Thymus (tissue), 11 donors: Measurements from ENCODE around the gene SF3A2. TPM values are rescaled to one million over a fixed set of nuclear protein-coding genes. Genes with fewer than 3 reads are reported as not detected.

ENCODE experiments used
- DNase-seq, 9 donors: peaks; one replicate each; pipeline ENCODE4 v3.0.0-alpha.2; 2013; ENCODE audit warnings: low spot score in 9 of 9, low read depth in 6 of 9, missing footprints in 1 of 9
- H3K27ac ChIP-seq, 2 donors: one replicate each; pipeline ENCODE4 v1.5.1; 2013; ENCODE audit warnings: control low read depth in 1 of 2, low read depth in 1 of 2, low read length in 1 of 2, mild to moderate bottlenecking in 1 of 2, moderate library complexity in 1 of 2
- H3K27me3 ChIP-seq, 2 donors: one replicate each; pipeline ENCODE4 v1.5.1; 2013; ENCODE audit warnings: low read length in 1 of 2; ENCODE audit not compliant: control insufficient read depth in 2 of 2, insufficient read depth in 1 of 2
- H3K36me3 ChIP-seq, 2 donors: one replicate each; pipeline ENCODE4 v1.5.1; 2013; ENCODE audit warnings: low read length in 1 of 2, mild to moderate bottlenecking in 1 of 2, moderate library complexity in 1 of 2; ENCODE audit not compliant: control insufficient read depth in 2 of 2, insufficient read depth in 2 of 2
- H3K4me1 ChIP-seq, 2 donors: one replicate each; pipeline ENCODE4 v1.5.1; 2013; ENCODE audit warnings: low read length in 2 of 2; ENCODE audit not compliant: control insufficient read depth in 2 of 2, insufficient read depth in 2 of 2
- H3K4me3 ChIP-seq, 2 donors: one replicate each; pipeline ENCODE4 v1.5.1; 2013; ENCODE audit warnings: low read length in 2 of 2, control low read depth in 1 of 2, mild to moderate bottlenecking in 1 of 2
- H3K9me3 ChIP-seq, 2 donors: one replicate each; pipeline ENCODE4 v1.5.1; 2013; ENCODE audit warnings: low read length in 1 of 2, mild to moderate bottlenecking in 1 of 2; ENCODE audit not compliant: control insufficient read depth in 2 of 2, insufficient read depth in 1 of 2
- WGBS: extraction: QIAGEN DNeasy Blood & Tissue Kit; methylation state at CpG from one replicate; pipeline ENCODE4 v1.1.7; 2013; 5-methylcytosine and 5-hydroxymethylcytosine counted together
- polyA plus RNA-seq: library from polyadenylated mRNA; stranded (reverse); fragments of 200-250 nt; gene quantifications from one replicate; pipeline ENCODE4 v1.2.3, GENCODE V29; 2013
- total RNA-seq: library from RNA; stranded (reverse); fragments of 120-200 nt; gene quantifications from one replicate; pipeline ENCODE4 v1.2.4, GENCODE V29; 2013
- donor health status: healthy.

SF3A2 gene
- total and polyA plus RNA-seq, 2 donors, result 18.7 to 51.1 TPM

DNA sequence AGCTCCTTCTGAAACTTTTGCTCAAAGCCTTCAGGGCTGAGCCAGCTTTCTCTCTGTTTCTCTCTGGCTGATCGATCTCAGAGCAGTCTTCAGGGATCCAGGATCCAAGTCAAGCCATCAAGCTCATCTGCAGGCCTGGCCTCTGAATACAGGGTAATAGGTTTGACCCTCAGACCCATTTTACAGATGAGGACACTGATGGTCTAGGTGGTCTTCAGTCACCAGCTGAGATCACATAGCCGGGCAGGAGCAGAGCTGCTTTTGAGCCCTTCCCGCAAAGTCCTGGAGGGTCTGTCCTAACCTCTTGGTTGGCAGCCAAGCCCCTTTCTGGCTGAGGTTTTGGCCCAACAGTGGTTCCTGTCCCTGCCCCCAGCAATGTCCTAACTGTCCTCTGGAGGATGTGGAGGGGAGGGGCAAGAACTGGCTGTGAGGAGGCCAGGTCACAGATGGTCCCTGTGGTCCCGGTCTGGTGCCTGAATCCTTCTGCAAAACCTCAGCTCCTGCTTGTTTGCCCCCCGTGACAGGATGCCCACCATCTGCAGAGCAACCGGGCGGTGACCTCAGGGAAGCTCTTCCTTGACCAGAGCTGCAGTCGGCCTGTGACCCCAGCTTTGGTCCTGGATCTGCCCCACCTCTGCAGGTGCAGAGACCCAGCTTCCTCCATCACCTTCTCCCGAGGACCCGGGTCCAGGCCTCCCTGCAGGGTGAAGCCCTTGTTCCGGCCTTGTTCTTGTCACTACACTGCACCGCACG is 51.1 kb downstream of the SF3A2 start:
- H3K4me1 ChIP-seq, result peaks cover 14 to 20% of the 10 kb centered on the region in 2 donors
- peaks cover 0 to 5% of the 10 kb centered on the region in 2 donors for H3K9me3 ChIP-seq
- DNase-seq, result no peak
- H3K36me3 ChIP-seq, result no peaks in the 10 kb centered on the region
- H3K27ac ChIP-seq, result no peak overlapping the region
- 78% methylated on average over 13 of the region's 13 CpGs for WGBS
- H3K4me3 ChIP-seq, result no peak overlapping the region
- H3K27me3 ChIP-seq, result peaks cover 45 to 88% of the 10 kb centered on the region in 2 donors

DNA sequence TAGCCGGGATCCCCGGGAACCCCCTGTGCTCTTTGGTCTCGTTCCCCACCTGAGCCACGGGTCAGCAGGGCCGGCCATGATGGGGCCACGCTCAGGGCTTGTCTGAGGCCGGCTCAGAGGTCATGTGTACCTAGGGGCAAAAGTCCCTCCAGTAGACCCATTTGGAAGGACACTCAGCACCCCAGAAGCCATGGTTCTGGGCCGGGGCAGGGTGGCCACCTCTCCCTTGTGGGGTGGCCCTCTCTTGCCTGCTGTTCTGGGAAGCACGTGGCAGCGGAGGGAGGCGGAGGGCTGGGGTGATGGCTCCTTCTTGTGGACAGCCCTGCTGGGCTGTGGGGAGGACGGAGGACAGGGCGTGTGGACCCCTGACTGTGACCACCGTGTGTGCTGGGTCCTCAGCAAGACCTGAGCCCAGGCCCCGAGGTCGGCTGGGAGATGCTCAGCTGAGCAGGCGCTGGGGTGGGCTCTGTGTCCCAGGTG is 51.8 kb downstream of the SF3A2 start:
- H3K4me3 ChIP-seq, result no peak overlapping the region
- no peaks in the 10 kb centered on the region for H3K36me3 ChIP-seq
- DNase-seq, result no peak
- H3K27me3 ChIP-seq, result peaks cover 41 to 86% of the 10 kb centered on the region in 2 donors
- H3K27ac ChIP-seq, result no peak overlapping the region
- peaks cover 0 to 5% of the 10 kb centered on the region in 2 donors for H3K9me3 ChIP-seq
- H3K4me1 ChIP-seq, result peaks cover 14 to 20% of the 10 kb centered on the region in 2 donors
- WGBS, result 96% methylated on average over 17 of the region's 17 CpGs

DNA sequence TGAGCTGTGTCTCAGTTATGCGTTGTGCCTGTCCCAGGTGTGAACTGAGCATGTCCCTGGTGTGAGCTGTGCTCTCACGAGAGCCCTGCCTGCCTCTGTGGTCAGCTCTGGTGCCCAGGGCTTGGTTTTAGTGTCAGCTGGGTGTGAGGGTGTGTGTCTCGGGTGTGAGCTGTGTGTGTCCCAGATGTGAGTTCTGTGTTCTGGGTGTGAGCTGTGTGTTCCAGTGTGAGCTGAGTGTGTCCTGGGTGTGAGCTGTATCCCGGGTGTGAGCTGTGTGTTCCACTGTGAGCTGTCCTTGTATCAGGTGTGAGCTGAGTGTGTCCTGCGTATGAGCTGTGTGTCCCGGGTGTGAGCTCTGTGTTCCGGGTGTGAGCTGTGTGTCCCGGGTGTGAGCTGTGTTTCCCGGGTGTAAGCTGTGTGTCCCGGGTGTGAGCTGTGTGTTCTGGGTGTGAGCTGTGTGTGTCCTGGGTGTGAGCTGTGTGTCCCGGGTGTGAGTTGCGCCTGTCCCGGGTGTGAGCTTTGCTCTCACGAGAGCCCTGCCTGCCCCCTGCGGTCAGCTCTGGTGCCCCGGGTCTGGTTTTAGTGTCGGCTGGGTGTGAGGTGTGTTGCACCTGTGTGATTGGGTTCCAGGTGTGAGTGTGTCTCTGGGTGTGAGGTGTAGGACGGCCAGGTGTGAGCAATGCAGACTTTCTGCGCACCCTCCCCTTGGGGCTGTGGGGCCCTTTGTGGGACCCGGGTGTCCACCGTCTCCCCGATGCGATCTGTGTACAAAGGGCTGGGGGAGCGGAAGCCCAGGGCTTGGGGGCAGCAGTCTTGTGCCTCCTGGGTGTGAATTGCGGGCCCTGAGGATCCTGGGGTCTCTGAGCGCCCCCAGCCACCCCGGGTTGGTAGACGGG is 52.4 kb downstream of the SF3A2 start:
- H3K36me3 ChIP-seq, result no peaks in the 10 kb centered on the region
- H3K27ac ChIP-seq, result peak overlapping the region in 1 of 2 donors; percentile 42
- peaks cover 14 to 20% of the 10 kb centered on the region in 2 donors for H3K4me1 ChIP-seq
- WGBS, result 42% methylated on average over 28 of the region's 28 CpGs
- H3K4me3 ChIP-seq, result peak overlapping the region in 1 of 2 donors; percentile 43
- H3K9me3 ChIP-seq, result peaks cover 0 to 5% of the 10 kb centered on the region in 2 donors
- peaks cover 44 to 88% of the 10 kb centered on the region in 2 donors for H3K27me3 ChIP-seq
- no peak for DNase-seq

DNA sequence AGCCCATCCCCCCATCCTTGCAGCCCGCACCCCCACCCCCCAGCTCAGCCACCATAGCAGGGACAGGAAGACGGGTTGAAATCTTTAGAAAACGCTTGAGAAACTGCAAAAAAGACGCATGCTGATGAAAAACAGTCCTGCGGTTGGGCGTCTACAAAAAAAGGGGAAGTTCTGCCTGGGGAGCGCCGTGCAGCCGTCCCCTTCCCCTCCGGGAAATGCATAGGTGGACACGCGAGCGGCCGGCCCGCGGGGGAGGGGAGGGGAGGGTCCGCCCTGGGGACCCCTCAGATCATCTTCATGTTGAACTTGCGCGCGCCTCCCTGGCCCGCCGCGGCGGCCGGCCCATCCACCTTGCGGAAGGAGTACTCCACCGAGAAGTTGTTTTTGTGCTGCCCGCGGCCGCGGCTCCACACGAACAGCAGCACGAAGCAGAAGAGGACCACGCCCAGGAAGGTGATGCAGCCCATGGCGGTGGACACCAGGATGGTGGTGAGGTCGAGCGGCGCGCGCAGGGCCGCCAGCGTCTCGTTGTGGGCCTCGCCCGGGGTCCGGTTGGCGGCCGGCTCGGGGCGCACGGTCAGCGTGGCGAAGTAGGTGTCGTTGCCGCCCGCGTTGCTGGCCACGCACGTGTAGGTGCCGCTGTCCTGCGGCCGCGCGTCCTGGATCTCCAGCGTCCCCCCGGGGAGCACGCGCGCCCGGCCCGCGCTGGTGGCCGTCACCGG is 53.3 kb downstream of the SF3A2 start:
- H3K9me3 ChIP-seq, result peaks cover 0 to 5% of the 10 kb centered on the region in 2 donors
- peak overlapping the region in 1 of 2 donors; percentile 60 for H3K27ac ChIP-seq
- peaks cover 14 to 20% of the 10 kb centered on the region in 2 donors for H3K4me1 ChIP-seq
- peak in 2 of 9 donors; percentile 22 to 52 for DNase-seq
- under 1% methylated on average over 72 of the region's 74 CpGs for WGBS
- H3K4me3 ChIP-seq, result peak overlapping the region; percentile 16 to 43
- H3K36me3 ChIP-seq, result no peaks in the 10 kb centered on the region
- H3K27me3 ChIP-seq, result peaks cover 49 to 96% of the 10 kb centered on the region in 2 donors

DNA sequence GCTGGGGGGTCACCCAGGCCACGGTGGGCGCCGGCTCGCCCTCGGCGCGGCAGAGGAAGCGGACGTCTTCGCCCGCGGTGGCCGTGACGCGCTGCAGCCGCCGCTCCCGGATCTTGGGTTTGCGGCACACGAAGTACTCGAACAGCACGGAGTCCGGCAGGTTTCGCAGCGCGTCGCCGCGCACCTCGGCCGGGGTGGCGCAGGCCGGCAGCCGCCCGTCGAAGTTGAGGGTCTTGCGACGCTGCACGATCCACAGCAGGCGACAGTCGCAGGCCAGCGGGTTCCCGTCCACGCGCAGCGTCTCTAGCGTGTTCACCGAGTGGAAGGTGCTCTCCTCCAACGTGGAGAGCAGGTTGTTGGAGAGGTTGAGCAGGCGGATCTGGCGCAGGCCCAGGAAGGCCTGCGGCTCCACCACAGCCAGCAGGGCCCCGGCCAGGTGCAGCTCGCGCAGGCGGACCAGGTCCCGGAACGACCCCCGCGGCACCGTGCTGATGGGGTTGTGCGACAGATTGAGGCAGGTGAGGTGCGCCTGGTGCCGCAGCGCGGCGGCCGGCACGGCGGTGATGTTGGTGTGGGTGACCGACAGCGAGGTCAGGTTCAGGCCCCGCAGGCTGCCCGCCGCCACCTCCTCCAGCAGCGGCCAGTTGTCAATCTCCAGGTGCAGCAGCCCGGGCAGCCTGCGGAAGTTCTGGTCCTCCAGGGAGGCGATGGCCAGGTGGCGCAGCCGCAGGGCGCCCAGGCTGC is 54.0 kb downstream of the SF3A2 start:
- WGBS, result 3% methylated on average over 82 of the region's 82 CpGs
- peaks cover 14 to 20% of the 10 kb centered on the region in 2 donors for H3K4me1 ChIP-seq
- H3K36me3 ChIP-seq, result no peaks in the 10 kb centered on the region
- H3K27ac ChIP-seq, result no peak overlapping the region
- no peak for DNase-seq
- peaks cover 0 to 5% of the 10 kb centered on the region in 2 donors for H3K9me3 ChIP-seq
- peak overlapping the region in 1 of 2 donors; percentile 43 for H3K4me3 ChIP-seq
- peaks cover 49 to 97% of the 10 kb centered on the region in 2 donors for H3K27me3 ChIP-seq

DNA sequence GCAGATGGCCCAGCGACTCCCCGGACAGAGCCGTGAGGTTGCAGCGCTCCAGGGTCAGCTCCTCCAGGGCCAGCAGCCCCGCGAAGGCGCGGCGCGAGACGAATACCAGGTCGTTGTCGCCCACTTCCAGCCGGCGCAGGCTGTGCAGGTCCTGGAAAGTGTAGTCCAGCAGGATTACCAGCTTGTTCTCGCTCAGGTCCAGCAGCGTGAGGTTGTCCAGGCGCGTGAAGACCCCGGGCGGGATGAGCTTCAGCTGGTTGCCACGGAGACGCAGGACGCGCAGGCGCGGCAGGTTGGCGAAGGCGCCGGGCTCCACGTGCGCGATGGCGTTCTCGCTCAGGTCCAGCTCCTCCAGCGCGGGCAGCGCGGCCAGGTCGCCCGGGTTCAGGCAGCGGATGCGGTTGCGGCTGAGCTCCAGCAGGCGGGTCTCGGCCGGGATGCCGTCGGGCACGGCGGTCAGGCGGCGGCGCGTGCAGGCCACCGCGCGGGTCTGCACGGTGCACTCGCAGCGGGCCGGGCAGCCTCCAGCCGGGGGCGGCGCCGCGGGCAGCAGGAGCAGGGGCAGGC is 54.6 kb downstream of the SF3A2 start:
- peaks cover 49 to 97% of the 10 kb centered on the region in 2 donors for H3K27me3 ChIP-seq
- DNase-seq, result no peak

DNA sequence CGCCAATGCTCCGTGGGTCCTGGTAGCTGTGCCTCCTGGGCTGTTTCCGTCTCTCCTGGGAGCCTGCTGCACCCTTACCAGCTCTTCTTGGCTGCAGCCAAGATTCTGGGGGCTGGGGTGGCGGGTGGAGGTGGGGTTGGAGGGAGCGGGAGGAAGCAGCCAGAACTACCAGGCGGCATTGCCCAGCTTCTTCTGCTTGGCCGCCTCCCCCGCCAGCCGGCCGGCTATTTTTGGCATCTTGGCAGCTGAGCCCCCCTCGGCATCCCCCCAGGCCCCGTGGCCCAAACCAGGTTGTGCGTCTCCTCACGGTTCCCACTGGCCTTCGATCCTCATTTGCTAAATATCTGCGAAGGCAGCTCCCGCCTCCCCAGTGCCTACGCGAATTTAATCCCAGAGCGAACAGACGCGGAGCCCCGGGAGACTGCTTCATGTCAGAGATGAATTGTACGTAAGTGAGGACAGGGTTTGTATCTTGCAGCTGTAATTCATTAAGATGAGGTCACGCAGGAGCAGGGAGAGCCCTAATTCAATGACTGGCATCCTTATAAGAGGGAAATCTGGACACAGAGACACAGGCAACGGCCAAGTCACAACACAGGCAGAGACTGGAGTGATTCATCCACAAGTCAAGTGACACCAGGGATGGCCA is 58.2 kb downstream of the SF3A2 start:
- Histone ChIP-seq H3K4me1 (peaks cover 11 to 12% of the 10 kb centered on the region in 2 donors), H3K4me3 (no peak overlapping the region), H3K27ac (no peak overlapping the region), H3K27me3 (peaks cover 31 to 62% of the 10 kb centered on the region in 2 donors), H3K36me3 (no peaks in the 10 kb centered on the region), H3K9me3 (peaks cover 0 to 2% of the 10 kb centered on the region in 2 donors)
- 83% methylated on average over 26 of the region's 26 CpGs for WGBS
- no peak for DNase-seq

More for the DNA sequence above, 54.6 kb downstream of the SF3A2 start:
- Histone ChIP-seq H3K36me3 (no peaks in the 10 kb centered on the region), H3K4me3 (peak overlapping the region in 1 of 2 donors; percentile 43), H3K9me3 (peaks cover 0 to 5% of the 10 kb centered on the region in 2 donors), H3K27ac (no peak overlapping the region), H3K4me1 (peaks cover 14 to 20% of the 10 kb centered on the region in 2 donors)
- WGBS, result 66% methylated on average over 67 of the region's 67 CpGs
